Ramos (cell line): ENCODE measurements around the gene INPP5J.
"Not testable (repeated sequence)": the region's sequence is repeated elsewhere in the genome, so short reads cannot be mapped to it uniquely, and the experiment has no call there.

Source experiments
- in situ Hi-C: fragments of 300-500 bp; cut with MboI; formaldehyde crosslinking; loops from one replicate; pipeline ENCODE4 v1.14.3; 2022; ENCODE audit warnings: low sequenced_read_pairs; ENCODE audit not compliant: unreplicated experiment

The INPP5J gene

DNA sequence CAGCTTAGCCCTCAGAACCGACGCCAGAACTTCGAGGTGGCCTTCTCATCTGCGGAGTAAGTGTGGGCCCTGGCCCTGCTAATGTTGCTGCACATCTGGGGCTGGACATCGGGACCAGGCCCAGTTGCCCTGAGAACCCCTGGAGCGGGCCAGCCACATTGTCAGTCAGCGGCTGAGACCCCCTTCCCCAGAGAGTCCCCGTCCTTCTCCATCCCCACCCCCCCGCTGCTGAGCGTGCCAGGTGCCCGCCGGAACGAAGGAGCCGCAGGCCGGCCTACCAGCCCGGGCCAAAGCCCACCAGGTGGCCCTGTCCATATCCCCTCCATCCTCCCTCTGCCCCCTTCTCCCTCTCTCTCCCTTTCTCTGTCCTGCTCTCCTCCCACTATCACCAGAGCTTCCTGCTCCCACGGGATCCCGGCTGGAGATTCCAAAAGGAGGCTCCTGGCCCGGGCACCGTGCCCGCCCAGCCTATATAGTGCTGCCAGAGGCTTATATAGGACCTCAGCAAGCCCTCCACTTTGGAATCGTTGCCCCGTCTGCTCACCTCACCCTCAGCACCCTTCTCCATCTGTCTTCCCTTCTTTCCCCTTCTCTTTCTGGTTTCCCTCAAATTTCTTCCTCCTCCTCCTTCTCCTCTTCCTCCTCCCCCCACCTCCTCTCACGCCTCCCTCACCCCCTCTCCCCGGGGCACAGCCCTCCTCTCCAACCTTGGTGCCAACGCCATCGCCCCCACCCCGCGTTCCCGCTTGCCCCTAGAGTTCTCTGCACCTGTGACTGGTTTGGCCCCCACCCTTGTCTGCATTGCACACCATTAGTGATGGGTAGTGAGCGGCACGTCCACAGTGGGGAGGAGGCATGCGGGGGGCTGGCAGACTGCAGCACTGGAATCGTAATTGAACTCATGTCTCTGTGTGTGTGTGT lies 22.7 kb upstream of the INPP5J start:
- in situ Hi-C loops: no loop called here

DNA sequence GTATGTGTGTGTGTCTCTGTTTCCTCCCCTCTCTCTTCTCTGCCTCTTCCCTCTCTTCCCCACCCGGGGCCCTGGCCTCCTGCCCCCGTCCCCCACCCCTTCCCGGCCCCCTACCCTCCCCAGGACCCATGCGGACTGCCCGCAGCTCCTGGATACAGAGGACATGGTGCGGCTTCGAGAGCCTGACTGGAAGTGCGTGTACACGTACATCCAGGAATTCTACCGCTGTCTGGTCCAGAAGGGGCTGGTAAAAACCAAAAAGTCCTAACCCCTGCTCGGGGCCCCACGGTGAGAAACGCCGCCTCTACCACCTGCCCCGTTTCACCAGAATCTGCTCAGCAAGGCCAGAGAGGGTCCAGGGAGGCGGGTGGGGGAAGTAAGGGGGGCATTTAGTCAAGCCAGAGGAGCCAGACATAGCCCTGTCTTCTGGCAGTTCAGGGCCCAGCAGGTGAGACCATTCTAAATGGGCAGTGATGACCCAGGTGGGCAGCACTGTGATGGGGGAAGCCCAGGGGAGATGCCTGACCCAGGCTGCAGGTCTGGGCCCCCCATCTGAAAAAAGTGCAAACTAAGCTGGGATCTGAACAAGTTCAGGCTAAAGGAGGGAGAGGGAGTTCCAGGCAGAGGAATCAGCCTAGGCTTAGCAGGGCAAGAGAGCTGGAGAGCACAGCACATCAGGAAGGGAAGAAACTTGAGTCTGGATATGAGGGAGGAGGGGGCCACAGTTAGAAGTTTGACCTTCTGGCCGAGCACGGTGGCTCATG lies 21.8 kb upstream of the INPP5J start:
- in situ Hi-C loops: no loop called here

DNA sequence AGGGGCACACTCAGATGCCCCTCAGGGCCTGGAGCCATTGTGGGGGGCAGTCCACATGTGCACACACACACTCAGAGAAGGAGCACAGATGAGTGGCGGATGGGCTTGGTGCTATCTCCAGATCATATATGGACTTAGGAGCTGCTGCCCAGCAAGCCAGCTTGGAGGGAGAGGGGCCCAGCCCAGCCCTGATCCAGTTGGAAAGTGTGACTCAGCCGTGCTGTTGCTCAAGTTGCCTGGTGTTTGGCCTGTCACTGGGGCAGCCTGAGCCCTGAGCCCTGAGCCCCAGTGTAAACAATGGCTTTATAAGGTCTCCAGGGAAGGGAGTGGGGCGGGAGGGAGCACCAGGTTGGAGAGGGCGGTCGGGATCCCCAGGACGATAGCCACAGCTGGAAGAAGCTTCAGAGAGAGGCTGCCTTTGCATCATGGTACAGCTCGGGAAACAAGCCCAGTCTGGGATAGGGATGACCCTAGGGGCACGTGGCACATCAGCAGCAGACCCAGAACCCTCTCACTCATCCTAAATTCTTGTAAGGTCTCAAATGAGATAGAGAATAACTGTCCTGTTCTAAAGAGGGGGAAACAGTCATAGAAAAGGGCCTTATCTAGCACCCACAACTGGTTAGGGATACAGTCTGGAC lies 20.2 kb upstream of the INPP5J start:
- in situ Hi-C loops: no loop called here

DNA sequence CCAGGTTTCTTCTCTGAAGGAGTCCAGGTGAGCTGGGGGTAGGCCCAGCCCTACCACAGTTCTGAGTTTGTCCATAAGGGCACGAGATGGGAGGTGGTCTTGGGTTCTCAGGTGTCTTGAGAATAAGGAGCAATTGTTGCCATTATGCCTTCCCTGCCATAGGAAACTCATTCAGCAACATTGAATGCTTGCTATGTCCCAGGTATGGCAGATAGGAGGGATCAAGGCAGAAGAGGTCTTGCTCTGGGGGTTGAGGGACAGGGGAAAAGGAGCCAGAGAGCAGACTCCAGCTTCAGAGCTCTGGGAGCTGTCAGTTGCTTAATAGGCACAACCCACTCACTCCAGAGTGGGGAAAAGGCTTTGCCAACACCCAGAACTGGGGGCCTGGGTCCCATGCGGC lies 19.7 kb upstream of the INPP5J start:
- in situ Hi-C loops: no loop called here

DNA sequence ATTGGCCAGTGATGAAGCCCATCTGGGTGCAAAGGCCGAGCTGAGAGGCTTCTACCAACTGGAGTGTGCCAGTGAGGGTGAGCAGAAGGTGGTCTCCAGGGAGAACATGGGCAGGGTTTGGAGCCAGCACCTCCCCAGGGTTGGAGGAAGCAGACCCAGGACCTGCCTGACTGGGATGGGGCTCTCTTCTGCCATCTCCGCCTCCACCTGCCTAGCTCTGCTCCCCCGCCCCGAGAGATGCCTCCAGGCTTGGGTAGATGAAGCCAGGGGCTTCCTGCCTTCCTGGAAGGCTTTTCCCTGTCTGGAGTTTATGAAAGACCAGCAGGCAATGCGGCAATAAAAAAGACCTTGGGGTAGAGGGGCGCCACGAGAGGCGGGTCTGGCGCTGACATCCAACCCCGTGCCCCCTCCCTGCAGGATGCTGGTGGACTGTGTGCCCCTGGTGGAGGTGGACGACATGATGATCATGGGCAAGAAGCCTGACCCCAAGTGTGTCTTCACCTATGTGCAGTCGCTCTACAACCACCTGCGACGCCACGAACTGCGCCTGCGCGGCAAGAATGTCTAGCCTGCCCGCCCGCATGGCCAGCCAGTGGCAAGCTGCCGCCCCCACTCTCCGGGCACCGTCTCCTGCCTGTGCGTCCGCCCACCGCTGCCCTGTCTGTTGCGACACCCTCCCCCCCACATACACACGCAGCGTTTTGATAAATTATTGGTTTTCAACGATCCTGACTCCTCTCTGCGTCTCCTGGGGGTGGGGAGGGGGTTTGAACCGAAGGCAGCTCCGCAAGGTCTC lies 18.7 kb upstream of the INPP5J start:
- in situ Hi-C loops: no loop called here

DNA sequence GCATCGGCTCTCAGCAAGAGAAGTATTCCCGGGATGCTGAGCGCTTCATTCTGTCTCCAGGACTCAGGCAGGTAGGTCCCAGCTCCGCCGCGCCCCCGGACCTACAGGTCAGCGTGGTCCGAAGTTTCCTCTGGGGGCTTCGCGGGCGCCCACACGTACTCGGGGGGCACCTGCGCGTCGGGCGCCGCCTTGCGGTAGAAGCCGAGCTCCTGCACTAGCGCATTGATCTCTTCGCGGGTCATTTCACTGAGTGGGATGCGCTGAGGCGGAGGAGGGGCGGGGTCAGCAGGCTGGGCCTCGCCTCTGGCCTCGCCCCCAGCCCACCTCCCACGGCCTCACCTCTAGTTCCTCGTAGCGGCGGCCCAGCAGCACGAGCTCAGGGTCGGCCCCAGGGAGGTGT lies 17.9 kb upstream of the INPP5J start:
- in situ Hi-C loops: no loop called here

DNA sequence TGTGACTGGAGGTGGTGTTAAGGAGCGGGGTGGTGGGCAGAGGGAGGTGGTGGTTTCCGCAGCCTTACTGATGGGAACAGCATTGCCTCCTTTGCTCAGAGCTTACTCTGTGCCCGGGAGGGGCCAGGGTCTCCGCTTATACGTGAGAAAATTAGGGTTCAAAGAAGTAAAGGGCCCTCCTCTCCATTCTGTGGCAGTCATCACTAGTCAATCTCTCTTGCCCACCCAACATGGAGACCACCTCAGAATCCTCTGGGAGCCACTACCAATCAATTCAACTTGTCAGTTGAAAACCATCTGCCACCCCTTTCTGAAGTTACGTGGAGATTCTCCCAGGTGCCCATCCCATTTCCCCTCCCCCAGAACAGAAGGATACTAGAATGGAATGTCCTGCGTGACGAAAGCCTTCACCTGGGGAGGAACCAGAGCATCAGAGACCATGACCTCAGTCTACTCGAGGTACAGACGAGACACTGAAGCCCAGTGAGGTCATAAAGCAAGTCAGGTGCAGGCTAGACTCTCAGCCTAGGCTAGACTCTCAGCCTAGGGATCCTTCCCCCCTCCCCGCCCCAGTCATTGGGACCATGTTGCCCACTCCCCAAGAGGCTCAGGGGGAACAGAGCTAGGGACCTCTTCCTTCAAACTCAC lies 17.4 kb upstream of the INPP5J start:
- in situ Hi-C loops: no loop called here

DNA sequence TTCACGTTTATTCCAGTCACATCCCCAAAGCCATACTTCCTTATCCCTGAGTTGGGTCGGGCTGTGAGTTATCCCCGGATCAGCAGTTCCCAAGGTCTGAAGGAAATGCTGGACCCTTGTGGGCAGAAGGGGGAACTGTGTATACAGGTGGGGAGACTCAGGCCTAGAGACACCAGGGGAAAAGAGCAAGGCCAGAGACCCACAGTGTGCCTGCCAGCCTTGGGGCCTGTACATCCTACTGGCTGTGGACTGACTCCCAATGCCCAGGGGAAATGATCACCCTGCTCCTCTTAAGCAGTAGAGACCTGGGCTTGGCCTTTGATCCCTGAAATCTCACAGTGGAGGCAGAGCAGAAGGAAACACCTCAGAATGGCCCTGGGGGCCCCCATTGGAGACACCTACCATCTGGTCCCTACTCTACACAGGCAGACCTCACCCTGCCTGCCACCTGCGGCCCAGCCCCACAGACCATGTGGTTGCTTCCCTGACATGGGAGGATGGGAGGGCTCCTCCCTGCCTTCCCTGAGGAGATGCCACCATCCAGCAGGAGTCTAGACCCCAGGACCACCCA lies 16.7 kb upstream of the INPP5J start:
- in situ Hi-C loops: no loop called here

DNA sequence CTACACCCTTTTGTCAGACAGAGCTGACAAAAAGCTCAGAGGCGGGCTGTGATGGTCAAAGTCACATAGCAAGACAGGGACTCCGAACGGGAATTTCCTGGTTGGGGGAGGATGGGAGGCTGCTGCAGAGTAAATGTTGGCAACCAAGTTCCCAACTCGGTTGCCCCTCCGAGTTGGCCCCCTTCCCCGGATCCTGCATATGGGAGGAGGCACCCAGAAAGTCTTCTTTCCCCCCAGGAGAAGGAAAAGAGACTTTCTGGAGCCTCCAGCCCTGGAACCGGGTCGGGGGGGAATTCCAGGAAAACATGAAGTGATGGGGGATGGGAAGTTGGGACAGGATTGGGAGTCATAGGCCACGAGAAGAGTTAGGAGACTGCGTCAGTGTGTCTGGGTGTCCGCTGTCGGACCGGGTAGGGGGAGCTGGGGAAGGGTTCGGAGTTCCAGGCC lies 16.0 kb upstream of the INPP5J start:
- in situ Hi-C loops: no loop called here

DNA sequence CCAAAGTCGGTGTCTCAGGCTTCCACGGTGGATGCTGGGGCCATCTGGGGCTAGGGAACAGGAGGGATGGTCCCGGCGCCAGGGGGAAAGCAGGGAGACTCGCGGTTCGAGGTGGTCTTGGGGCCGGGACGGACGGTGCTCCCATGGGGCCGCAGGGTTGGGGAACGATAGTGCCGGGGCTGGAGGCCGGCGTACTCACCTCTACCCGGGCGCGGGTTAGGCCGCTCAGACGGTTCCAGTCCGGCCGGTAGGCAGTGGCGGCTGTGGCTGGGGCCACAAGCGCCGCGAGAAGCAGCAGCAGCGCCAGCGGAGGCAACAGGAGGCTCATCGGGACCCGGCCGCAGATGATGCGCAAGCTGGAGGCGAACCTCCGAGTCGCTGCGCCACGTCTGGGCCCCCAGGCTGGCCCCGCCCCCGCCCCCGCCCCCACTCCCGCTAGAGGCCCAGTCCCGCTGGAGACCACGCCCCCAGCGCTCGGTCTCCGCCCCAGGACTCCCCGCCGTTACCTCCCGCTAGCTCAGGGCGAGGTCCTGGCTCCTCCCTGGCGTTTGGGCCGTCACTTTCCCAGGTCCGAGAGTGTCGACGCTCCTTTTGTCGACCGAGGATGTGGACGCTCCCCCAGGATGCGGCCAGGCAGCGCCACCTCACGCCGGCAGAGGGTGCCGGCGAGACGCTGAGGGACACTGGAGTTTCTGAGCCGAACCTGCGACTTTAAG lies 15.4 kb upstream of the INPP5J start, which contains the start of gene SELENOM:
TSS of gene SELENOM (minus strand) at position 391 of the 716 bp plus-strand sequence. CDS start at position 328, 63 bp downstream.
- in situ Hi-C loops: no loop called here

DNA sequence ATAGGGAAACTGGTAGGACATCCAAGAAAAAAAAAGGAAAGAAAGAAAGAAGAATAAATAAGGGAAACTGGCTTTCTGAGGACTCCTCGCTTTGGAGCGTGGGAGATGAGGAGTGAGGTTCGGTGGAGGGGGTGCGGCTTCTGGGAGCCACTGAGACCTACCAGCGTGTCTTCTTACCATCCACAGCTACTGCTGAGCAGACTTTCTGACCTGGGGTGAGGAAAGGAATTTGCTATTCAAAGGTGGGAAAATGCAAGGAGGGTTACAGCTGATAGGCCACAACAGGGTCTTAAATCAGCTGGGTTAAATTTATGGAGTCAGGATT lies 14.9 kb upstream of the INPP5J start:
- in situ Hi-C loops: no loop called here

DNA sequence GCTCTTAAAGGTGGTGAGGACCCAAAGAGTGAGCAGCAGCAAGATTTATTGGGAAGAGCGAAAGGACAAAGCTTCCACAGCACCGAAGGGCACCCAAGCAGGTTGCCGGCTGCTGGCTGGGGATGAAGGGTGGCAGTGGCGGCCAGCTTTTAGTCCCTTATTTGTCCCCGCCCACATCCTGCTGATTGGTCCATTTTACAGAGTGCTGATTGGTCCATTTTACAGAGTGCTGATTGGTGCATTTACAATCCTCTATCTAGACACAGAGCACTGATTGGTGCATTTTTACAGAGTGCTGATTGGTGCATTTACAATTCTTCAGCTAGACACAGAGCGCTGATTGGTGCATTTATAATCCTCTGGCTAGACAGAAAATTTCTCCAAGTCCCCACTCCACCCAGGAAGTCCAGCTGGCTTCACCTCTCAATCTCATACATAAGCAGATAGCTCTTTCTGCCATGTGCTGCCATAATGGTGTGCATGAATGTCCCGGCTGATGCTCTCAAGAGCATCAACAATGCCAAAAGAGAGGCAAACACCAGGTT lies 10.1 kb upstream of the INPP5J start:
- in situ Hi-C loops: not testable (repeated sequence)

DNA sequence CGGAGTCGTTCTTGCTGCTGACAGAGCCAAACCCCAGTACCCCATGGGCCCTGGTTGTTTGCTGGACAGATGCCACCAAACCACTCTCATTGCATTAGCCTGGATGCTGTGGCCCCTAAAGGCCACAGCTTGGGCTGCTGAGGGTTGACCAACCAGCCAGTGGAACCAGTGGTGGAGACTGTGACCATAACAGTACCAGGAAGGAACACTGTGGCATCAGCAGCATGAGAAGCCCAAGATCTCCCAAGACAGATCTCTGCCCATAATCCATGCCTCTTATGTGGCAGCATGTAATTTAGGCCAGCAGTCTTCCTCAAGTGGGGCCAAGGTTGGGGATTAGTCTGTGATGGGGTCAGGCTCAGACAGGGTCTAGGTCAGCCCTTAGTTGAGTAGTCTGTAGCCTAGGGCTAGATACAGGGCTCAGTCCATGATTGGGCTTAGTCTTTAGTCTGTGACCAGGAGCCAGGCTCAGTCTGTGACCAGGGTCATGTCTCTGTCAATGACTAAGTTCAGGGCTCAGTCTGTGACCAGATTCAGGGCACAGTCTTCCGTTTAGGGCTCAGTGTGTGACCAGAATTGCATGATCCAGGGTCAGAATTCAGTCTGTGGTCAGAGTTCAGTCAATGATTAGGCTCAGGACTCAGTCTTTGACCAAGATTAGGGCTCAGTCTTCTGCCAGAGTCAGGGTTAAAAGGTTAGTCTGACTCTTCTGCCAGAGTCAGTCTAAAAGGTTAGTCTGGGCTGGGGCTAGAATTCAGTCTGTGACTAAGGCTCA lies 4.5 kb upstream of the INPP5J start:
- in situ Hi-C loops: no loop called here

DNA sequence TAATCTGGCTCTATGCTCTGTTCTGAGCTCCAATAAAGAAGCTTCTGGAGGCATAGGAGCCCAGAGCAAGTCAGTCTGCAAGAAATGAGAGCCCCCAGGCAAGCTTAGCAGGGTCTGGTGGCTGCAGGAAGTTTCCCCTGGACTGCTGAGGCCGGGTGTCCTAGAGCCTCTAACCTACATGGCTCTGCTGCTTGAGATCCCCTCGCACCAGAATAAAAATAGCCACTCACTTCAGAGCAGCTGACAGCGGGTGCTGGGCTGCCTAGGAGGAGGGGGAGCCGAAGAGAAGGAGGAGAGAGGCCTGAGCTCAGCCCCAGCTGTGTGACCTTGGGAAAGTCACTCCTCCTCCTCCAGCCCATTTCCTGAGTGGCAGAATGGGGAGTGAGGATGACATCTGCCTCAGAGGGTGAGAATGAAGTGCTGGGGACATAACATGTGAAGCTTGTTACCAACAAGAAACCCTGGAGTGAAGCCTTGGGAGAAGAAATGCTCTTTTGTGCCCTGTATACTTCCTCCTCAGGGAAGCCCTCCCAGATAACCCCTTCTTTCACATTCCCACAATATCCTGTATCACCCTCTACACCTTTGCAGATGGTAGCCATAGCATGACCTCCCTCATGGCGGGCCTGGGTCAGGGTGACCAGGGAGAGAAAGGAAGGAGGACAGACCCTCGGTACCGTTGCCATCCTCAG lies 3.6 kb upstream of the INPP5J start:
- in situ Hi-C loops: no loop called here

DNA sequence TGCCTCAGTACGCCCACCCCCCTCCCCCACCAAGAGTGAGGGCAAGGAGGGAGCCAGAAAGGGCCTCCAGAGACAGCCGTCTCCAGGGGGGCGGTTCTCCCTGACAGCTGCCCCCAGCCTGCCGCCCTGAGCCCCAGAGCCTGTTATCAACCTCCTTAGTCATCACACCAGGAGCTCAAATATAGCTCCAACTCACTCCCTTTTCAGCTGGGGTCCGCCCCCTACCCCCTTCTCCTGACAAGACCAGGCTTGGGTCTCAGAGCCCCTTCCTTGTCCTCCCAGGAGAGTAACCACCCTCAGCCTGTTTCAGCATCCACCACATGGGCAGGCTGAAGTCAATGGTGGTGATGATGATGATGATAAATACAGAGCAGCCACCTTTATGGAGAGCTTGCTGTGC lies 2.5 kb upstream of the INPP5J start:
- in situ Hi-C loops: no loop called here

DNA sequence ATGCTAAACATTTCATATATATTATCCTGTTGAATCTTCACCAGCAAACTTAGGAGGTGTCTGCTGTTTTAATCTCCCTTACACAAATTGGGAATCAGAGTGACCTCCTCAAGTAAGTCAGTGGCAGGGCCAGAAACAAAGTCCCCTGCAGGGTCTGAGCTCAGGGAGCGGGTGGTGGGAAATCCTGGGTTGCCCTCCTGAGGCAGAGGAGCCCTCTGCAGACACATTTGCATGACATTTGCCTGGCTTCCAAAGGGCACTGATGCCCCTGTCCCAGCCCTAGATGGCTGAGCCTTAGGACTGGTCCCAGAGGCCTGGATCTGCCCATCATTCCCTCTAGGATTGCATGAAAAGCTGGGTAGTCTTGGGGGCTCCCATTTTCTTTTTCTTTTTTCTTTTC lies 2.1 kb upstream of the INPP5J start:
- in situ Hi-C loops: no loop called here

DNA sequence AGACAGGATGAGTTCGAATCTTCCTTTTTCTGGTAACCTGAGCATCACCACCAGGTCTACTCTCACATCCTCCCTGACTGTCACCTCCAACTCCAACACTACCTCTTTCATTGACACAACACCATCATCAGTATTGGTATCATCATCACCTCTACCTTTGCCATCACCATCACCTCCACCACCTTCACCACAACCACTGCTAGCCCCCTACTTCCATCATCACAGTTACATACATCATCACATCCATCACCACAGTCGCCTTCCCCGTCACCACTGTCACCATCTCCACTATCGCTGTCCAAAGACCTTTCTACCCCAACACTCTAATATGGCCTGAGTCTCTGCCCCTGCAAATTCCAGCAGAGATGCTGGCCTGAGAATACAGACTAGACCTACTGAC lies 1.4 kb upstream of the INPP5J start:
- in situ Hi-C loops: no loop called here
